ENCODE measurements around the gene OTOA.
"Not testable (repeated sequence)": the region's sequence is repeated elsewhere in the genome, so short reads cannot be mapped to it uniquely, and the experiment has no call there.

DNA sequence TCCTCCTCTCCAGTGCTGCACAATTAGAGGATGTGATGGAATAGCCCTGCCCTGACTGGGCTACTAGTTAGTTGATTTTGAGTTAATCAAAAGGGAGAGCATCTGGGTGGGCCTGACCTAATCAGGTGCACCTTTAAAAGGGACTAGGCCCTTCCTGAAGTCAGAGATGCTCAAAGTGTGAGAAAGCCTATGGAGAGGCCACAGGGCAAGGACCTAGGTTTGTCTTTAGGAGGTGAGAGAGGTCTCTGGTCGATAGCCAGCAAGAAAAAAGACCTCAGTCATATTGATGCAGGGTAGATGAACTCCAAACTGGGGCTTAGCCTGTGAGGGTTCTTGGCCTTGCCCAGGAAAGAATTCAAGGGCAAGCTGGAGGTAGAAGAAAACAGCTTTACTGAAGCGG lies 104.5 kb downstream of the OTOA start:
- TF ChIP-seq POLR2AphosphoS5 (IDR thresholded peaks at IDR 0.05; ENCODE audit: borderline replicate concordance, low read depth, low read length); EZH2 (IDR thresholded peaks at IDR 0.05); FOXP2 (optimal IDR thresholded peaks at IDR 0.05; ENCODE audit: control extremely low read depth, extremely low read length, insufficient read depth): not testable (repeated sequence)

All from SK-N-MC (cell line).